Peyer's patch (tissue), 4 donors: ENCODE results near the gene TRAF3.

Experiments
- CTCF ChIP-seq, 6 experiments: fragments of 450-650 bp in 4 of 6; fragments of 200-600 bp in 2 of 6; sonication (generic) in 1 of 6; IDR thresholded peaks; one replicate each; pipeline ENCODE4 v1.5.1; 2017 to 2019; ENCODE audit warnings: antibody characterized with exemption in 6 of 6, mild to moderate bottlenecking in 3 of 6, moderate library complexity in 1 of 6
- POLR2A ChIP-seq, 2 donors: fragments of 450-650 bp; IDR thresholded peaks; one replicate each; pipeline ENCODE4 v1.5.1; 2017; ENCODE audit warnings: antibody characterized with exemption in 2 of 2, mild to moderate bottlenecking in 2 of 2, moderate library complexity in 2 of 2

GRCh38 chr14:102916347-102917055 lies 139.3 kb downstream of the TRAF3 start:
- no peak for TF ChIP-seq CTCF (IDR thresholded peaks at IDR 0.05)
- no peak for TF ChIP-seq POLR2A (IDR thresholded peaks at IDR 0.05)
